ENCODE results near the gene WWP2.

DNA sequence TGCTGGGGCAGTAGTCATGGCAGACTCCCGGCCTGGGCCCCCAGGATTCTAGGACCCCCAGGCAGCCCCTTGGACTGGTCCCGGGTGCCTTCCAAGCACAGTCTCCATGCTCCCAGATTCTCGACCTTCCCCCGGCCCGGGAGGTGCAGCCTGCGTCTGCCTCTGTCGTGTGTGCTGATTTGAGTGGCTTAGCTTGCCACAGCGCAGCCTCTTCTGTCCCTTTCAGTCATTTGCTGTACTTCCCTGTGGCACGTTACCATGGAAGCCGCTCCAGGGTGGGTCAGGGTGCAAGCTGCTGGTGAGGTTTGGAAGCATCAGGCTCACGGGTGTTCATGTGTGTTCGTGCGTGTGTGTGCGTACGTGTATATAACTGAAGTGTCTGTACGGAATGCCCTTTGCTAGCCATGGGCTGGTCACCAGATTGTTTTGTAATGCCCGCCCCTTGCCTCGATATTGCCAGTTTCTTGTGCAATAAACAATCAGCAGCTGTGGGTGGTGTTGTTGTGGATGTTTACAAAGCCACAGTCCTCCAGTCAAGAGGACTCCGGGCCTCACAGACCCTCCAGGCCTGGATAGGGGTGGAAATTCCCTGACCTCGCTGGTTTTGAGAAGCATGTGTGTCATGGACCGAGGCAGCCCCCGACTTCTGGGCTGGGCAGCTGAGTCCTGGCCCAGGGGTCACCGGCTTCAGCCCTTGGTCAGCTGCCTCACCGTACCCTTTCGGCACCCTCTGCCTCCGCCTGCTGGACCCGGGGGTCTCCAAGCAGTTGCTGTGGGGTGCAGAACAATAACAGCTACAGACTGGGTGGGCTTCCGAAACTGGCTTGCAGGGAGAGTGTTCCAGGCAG is 179.3 kb downstream of the WWP2 start:
- TF ChIP-seq, protein P1, sequence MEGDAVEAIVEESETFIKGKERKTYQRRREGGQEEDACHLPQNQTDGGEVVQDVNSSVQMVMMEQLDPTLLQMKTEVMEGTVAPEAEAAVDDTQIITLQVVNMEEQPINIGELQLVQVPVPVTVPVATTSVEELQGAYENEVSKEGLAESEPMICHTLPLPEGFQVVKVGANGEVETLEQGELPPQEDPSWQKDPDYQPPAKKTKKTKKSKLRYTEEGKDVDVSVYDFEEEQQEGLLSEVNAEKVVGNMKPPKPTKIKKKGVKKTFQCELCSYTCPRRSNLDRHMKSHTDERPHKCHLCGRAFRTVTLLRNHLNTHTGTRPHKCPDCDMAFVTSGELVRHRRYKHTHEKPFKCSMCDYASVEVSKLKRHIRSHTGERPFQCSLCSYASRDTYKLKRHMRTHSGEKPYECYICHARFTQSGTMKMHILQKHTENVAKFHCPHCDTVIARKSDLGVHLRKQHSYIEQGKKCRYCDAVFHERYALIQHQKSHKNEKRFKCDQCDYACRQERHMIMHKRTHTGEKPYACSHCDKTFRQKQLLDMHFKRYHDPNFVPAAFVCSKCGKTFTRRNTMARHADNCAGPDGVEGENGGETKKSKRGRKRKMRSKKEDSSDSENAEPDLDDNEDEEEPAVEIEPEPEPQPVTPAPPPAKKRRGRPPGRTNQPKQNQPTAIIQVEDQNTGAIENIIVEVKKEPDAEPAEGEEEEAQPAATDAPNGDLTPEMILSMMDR (IDR thresholded peaks at IDR 0.05) = no peak
- no peak for TF ChIP-seq POLR2A (IDR thresholded peaks at IDR 0.05)
